ENCODE measurements around the gene PROSER3. TPM values are rescaled to one million over a fixed set of nuclear protein-coding genes. Genes with fewer than 3 reads are reported as not detected.

Gene PROSER3
- total and polyA plus RNA-seq, 2 donors (not counting 1 experiment from before 2014, with no cell fraction given): 26.0 to 61.0 TPM

DNA sequence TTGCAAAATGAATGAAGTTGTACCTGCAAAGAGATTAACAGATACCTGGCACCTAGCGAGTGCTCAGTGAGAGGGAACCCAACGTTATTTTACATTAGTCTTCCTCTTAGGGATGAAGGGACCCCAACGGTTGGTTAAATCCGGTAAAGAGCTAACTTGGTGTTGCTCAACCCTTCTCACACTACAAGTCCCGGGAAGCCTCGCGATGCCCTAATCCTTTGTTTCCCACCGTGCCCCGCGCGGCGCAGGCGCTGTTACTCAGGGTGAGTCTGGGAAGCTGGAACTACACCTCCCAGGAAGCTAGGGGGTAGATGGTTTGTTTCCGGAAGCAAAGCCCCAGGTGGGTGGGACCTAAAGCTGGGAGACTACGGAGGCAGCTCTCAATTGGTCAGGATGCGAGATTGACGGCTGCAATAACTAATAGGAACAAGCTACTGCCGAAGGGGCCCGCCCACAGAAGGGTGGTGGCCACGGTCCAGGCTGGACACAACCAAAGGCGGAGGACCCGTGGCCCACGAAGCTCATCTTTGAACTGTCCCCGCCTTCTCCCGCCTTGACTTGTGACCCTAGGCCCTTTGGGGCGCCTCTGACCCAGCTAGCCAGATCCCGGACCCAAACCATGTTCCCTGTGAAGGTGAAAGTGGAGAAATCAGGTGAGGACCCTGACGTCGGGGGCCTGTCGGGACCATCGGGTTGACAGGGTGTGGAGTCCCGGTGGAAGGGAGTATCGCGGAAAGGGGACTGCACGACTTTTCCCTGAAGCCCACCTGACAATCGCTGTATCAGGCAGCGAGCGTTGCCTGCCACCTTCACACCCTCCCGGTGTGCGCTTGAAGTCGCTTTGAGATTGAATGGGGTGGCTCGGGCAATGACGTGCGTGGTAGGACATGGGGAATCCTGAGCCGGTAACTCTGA is 9.6 kb upstream of the PROSER3 start, which contains the start of gene LIN37:
Gene LIN37, plus strand, starts transcription at position 471 of the 915 bp plus-strand sequence. Its CDS starts 149 bp downstream, at position 620.
- peak within 1 kb of the TSS; percentile 63 to 92 for H3K27ac ChIP-seq (ENCODE audit: low read length in 2 of 2)
- peak within 1 kb of the TSS; percentile 72 for H3K9ac ChIP-seq (ENCODE audit: low read length)
- H3K4me1 Mint-ChIP-seq: peaks cover 49% of the 10 kb centered on the region
- peaks cover 4% of the 10 kb centered on the region for H4K20me1 ChIP-seq (ENCODE audit: control insufficient read depth, insufficient read depth, low read length, poor library complexity, severe bottlenecking)
- DNase-seq (peak; percentile 99), ATAC-seq (ENCODE audit: low read depth) (peak; percentile 71)
- ChIA-PET POLR2A (interaction anchor here (0.6 to 1.6 kb wide), 5 partner anchors 9 to 266 kb away, joined by 3 to 9 read pairs (median 3); partner anchors contain the start of genes ALKBH6, HSPB6 and PROSER3), CTCF (interaction anchor here (0.8 to 1.5 kb wide), 6 partner anchors 8 to 183 kb away, joined by 3 to 8 read pairs (median 4); no protein-coding TSS in a partner anchor)
- peaks cover 30 to 38% of the 10 kb centered on the region in 2 donors for H3K4me1 ChIP-seq (ENCODE audit: control insufficient read depth in 2 of 2, insufficient read depth in 2 of 2, low read length in 2 of 2)
- no peaks in the 10 kb centered on the region for H3K9me3 Mint-ChIP-seq (ENCODE audit: insufficient read depth)
- H3K4me2 ChIP-seq (replicated peaks; ENCODE audit: low read depth, low read length, poor library complexity, severe bottlenecking): peak within 1 kb of the TSS; percentile 69
- H3K9me3 ChIP-seq (ENCODE audit: control extremely low read depth in 1 of 3, control insufficient read depth in 2 of 3, insufficient read depth in 1 of 3, low read length in 2 of 3): no peaks in the 10 kb centered on the region
- no peaks in the 10 kb centered on the region for H3K27me3 Mint-ChIP-seq
- H3K4me3 Mint-ChIP-seq: peak within 1 kb of the TSS; percentile 99
- peak within 1 kb of the TSS; percentile 97 for H3K27ac Mint-ChIP-seq
- under 1% methylated on average over 39 of the region's 45 CpGs for WGBS (ENCODE audit: insufficient coverage)
- peaks cover 0 to 9% of the 10 kb centered on the region in 2 experiments for H3K36me3 ChIP-seq (replicated peaks in 1 of 2; ENCODE audit: control extremely low read depth in 1 of 2, control insufficient read depth in 1 of 2, extremely low read depth in 1 of 2, insufficient read depth in 2 of 2, low read length in 1 of 2)
- H2AFZ ChIP-seq (ENCODE audit: insufficient read depth, low read depth, low read length, poor library complexity, severe bottlenecking): peak within 1 kb of the TSS; percentile 76
- H3K27me3 ChIP-seq (replicated peaks in 1 of 4; ENCODE audit: control extremely low read depth in 1 of 4, control insufficient read depth in 3 of 4, insufficient read depth in 4 of 4, low read length in 3 of 4): no peaks in the 10 kb centered on the region
- peaks cover 53% of the 10 kb centered on the region for H3K79me2 ChIP-seq (ENCODE audit: control insufficient read depth, insufficient read depth, low read length)
- peak within 1 kb of the TSS; percentile 65 to 99 (median 74) for H3K4me3 ChIP-seq (ENCODE audit: control extremely low read depth in 1 of 5, extremely low read depth in 1 of 5, insufficient read depth in 1 of 5, low read depth in 2 of 5, low read length in 4 of 5)
- intact Hi-C loops (cut with micrococcal nuclease): loop anchor here (1.0 to 10.0 kb wide), 7 partner anchors 10 to 466 kb away; partner anchors contain the start of genes ARHGAP33, COX6B1, PROSER3 and THAP8
- TF ChIP-seq, protein P1, sequence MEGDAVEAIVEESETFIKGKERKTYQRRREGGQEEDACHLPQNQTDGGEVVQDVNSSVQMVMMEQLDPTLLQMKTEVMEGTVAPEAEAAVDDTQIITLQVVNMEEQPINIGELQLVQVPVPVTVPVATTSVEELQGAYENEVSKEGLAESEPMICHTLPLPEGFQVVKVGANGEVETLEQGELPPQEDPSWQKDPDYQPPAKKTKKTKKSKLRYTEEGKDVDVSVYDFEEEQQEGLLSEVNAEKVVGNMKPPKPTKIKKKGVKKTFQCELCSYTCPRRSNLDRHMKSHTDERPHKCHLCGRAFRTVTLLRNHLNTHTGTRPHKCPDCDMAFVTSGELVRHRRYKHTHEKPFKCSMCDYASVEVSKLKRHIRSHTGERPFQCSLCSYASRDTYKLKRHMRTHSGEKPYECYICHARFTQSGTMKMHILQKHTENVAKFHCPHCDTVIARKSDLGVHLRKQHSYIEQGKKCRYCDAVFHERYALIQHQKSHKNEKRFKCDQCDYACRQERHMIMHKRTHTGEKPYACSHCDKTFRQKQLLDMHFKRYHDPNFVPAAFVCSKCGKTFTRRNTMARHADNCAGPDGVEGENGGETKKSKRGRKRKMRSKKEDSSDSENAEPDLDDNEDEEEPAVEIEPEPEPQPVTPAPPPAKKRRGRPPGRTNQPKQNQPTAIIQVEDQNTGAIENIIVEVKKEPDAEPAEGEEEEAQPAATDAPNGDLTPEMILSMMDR (IDR thresholded peaks at IDR 0.05): no peak
- TF ChIP-seq EZH2 (IDR thresholded peaks at IDR 0.05; ENCODE audit: borderline replicate concordance, insufficient read depth, low read depth, low read length, poor library complexity, severe bottlenecking): no peak

Measured in B cell (primary cell).